ENCODE measurements around the gene DRD5. TPM values are rescaled to one million over a fixed set of nuclear protein-coding genes. Genes with fewer than 3 reads are reported as not detected.

The DRD5 gene
- total and polyA plus RNA-seq, 2 donors (not counting 1 experiment from before 2014, with no cell fraction given) = not detected

GRCh38 chr4:9800848-9801247, 19.4 kb downstream of the DRD5 start:
- ChIA-PET CTCF (interaction anchor here (0.6 kb wide), 1 partner anchor 17 kb away, joined by 3 read pairs; no protein-coding TSS in a partner anchor), POLR2A (no interaction called here)
- no peaks in the 10 kb centered on the region for H3K4me1 Mint-ChIP-seq
- Histone ChIP-seq H3K36me3 (replicated peaks in 1 of 2; ENCODE audit: control extremely low read depth in 1 of 2, control insufficient read depth in 1 of 2, extremely low read depth in 1 of 2, insufficient read depth in 2 of 2, low read length in 1 of 2) (no peaks in the 10 kb centered on the region), H3K4me3 (ENCODE audit: control extremely low read depth in 1 of 5, extremely low read depth in 1 of 5, insufficient read depth in 1 of 5, low read depth in 2 of 5, low read length in 4 of 5) (no peak overlapping the region), H2AFZ (ENCODE audit: insufficient read depth, low read depth, low read length, poor library complexity, severe bottlenecking) (no peak overlapping the region), H3K9ac (ENCODE audit: low read length) (no peak overlapping the region), H4K20me1 (ENCODE audit: control insufficient read depth, insufficient read depth, low read length, poor library complexity, severe bottlenecking) (no peaks in the 10 kb centered on the region), H3K27ac (ENCODE audit: low read length in 2 of 2) (no peak overlapping the region), H3K9me3 (ENCODE audit: control extremely low read depth in 1 of 3, control insufficient read depth in 2 of 3, insufficient read depth in 1 of 3, low read length in 2 of 3) (no peaks in the 10 kb centered on the region), H3K27me3 (replicated peaks in 1 of 4; ENCODE audit: control extremely low read depth in 1 of 4, control insufficient read depth in 3 of 4, insufficient read depth in 4 of 4, low read length in 3 of 4) (peaks cover 0 to 2% (median 0%) of the 10 kb centered on the region in 4 experiments), H3K79me2 (ENCODE audit: control insufficient read depth, insufficient read depth, low read length) (no peaks in the 10 kb centered on the region), H3K4me1 (ENCODE audit: control insufficient read depth in 2 of 2, insufficient read depth in 2 of 2, low read length in 2 of 2) (no peaks in the 10 kb centered on the region), H3K4me2 (replicated peaks; ENCODE audit: low read depth, low read length, poor library complexity, severe bottlenecking) (no peak overlapping the region)
- ATAC-seq (ENCODE audit: low read depth) (no peak), DNase-seq (no peak)
- WGBS (ENCODE audit: insufficient coverage) = 84% methylated on average over 3 of the region's 4 CpGs
- H3K27me3 Mint-ChIP-seq = peaks cover 20% of the 10 kb centered on the region
- TF ChIP-seq EZH2 (IDR thresholded peaks at IDR 0.05; ENCODE audit: borderline replicate concordance, insufficient read depth, low read depth, low read length, poor library complexity, severe bottlenecking) (no peak), CTCF (IDR thresholded peaks at IDR 0.05) (no peak)
- no peaks in the 10 kb centered on the region for H3K9me3 Mint-ChIP-seq (ENCODE audit: insufficient read depth)
- no peak overlapping the region for H3K27ac Mint-ChIP-seq
- no peak overlapping the region for H3K4me3 Mint-ChIP-seq
- intact Hi-C loops (cut with micrococcal nuclease) = no loop called here

GRCh38 chr4:9804918-9805317, 23.5 kb downstream of the DRD5 start:
- ChIA-PET POLR2A (no interaction called here), CTCF (no interaction called here)
- H3K4me1 ChIP-seq (ENCODE audit: control insufficient read depth in 2 of 2, insufficient read depth in 2 of 2, low read length in 2 of 2) = no peaks in the 10 kb centered on the region
- intact Hi-C loops (cut with micrococcal nuclease) = no loop called here
- no peak overlapping the region for H3K27ac ChIP-seq (ENCODE audit: low read length in 2 of 2)
- no peaks in the 10 kb centered on the region for H3K27me3 ChIP-seq (replicated peaks in 1 of 4; ENCODE audit: control extremely low read depth in 1 of 4, control insufficient read depth in 3 of 4, insufficient read depth in 4 of 4, low read length in 3 of 4)
- DNase-seq (no peak), ATAC-seq (ENCODE audit: low read depth) (no peak)
- H3K36me3 ChIP-seq (replicated peaks in 1 of 2; ENCODE audit: control extremely low read depth in 1 of 2, control insufficient read depth in 1 of 2, extremely low read depth in 1 of 2, insufficient read depth in 2 of 2, low read length in 1 of 2) = no peaks in the 10 kb centered on the region
- no peaks in the 10 kb centered on the region for H4K20me1 ChIP-seq (ENCODE audit: control insufficient read depth, insufficient read depth, low read length, poor library complexity, severe bottlenecking)
- no peak overlapping the region for H2AFZ ChIP-seq (ENCODE audit: insufficient read depth, low read depth, low read length, poor library complexity, severe bottlenecking)
- Mint-ChIP-seq H3K27ac (no peak overlapping the region), H3K4me3 (no peak overlapping the region), H3K4me1 (no peaks in the 10 kb centered on the region), H3K27me3 (peaks cover 20% of the 10 kb centered on the region), H3K9me3 (ENCODE audit: insufficient read depth) (no peaks in the 10 kb centered on the region)
- no peak overlapping the region for H3K9ac ChIP-seq (ENCODE audit: low read length)
- TF ChIP-seq CTCF (IDR thresholded peaks at IDR 0.05) (no peak), EZH2 (IDR thresholded peaks at IDR 0.05; ENCODE audit: borderline replicate concordance, insufficient read depth, low read depth, low read length, poor library complexity, severe bottlenecking) (no peak)
- WGBS (ENCODE audit: insufficient coverage) = 91% methylated on average over 5 of the region's 5 CpGs
- no peak overlapping the region for H3K4me2 ChIP-seq (replicated peaks; ENCODE audit: low read depth, low read length, poor library complexity, severe bottlenecking)
- no peaks in the 10 kb centered on the region for H3K79me2 ChIP-seq (ENCODE audit: control insufficient read depth, insufficient read depth, low read length)
- H3K9me3 ChIP-seq (ENCODE audit: control extremely low read depth in 1 of 3, control insufficient read depth in 2 of 3, insufficient read depth in 1 of 3, low read length in 2 of 3) = no peaks in the 10 kb centered on the region
- no peak overlapping the region for H3K4me3 ChIP-seq (ENCODE audit: control extremely low read depth in 1 of 5, extremely low read depth in 1 of 5, insufficient read depth in 1 of 5, low read depth in 2 of 5, low read length in 4 of 5)

All from B cell (primary cell).